ENCODE data around the gene ZNF385D. TPM values are rescaled to one million over a fixed set of nuclear protein-coding genes. Genes with fewer than 3 reads are reported as not detected.
"Not testable (repeated sequence)": the region's sequence is repeated elsewhere in the genome, so short reads cannot be mapped to it uniquely, and the experiment has no call there.

ZNF385D gene
- total RNA-seq, 1 experiment from 2014 or later, result 9.6 TPM

- no peak for TF ChIP-seq ZBTB43 (CRISPR knock-in tag; IDR thresholded peaks at IDR 0.05)
- TF ChIP-seq E2F4 (CRISPR knock-in tag; IDR thresholded peaks at IDR 0.05; ENCODE audit: borderline replicate concordance, low read depth), result no peak
- TF ChIP-seq KAT7 (CRISPR knock-in tag; IDR thresholded peaks at IDR 0.05; ENCODE audit: borderline replicate concordance), result no peak
Observed at GRCh38 chr3:21505711-21506460, 245.1 kb downstream of the ZNF385D start (continued).

GRCh38 chr3:21502656-21503055 lies 248.4 kb downstream of the ZNF385D start:
- Mint-ChIP-seq H3K36me3 (no peaks in the 10 kb centered on the region), H3K27ac (no peak overlapping the region), H3K4me1 (peaks cover 25% of the 10 kb centered on the region), H3K27me3 (ENCODE audit: low read depth) (no peaks in the 10 kb centered on the region), H3K4me3 (no peak overlapping the region), H3K9me3 (no peaks in the 10 kb centered on the region)
- POLR2A ChIA-PET, result no interaction called here
- TF ChIP-seq ZNF423 (CRISPR knock-in tag; IDR thresholded peaks at IDR 0.05), result no peak
- no peak for TF ChIP-seq CBFB (CRISPR knock-in tag; IDR thresholded peaks at IDR 0.05; ENCODE audit: low read depth)
- no peak for TF ChIP-seq ZNF317 (CRISPR knock-in tag; IDR thresholded peaks at IDR 0.05; ENCODE audit: borderline replicate concordance, low read depth)
- no peak for TF ChIP-seq ZMAT4 (CRISPR knock-in tag; IDR thresholded peaks at IDR 0.05)
- TF ChIP-seq GTF2I (CRISPR knock-in tag; conservative IDR thresholded peaks at IDR 0.05), result no peak
- TF ChIP-seq FOXP4 (CRISPR knock-in tag; IDR thresholded peaks at IDR 0.05), result no peak
- TF ChIP-seq NR2C2 (CRISPR knock-in tag; IDR thresholded peaks at IDR 0.05), result no peak
- no peak for TF ChIP-seq EMX1 (CRISPR knock-in tag; IDR thresholded peaks at IDR 0.05)
- TF ChIP-seq RELA (CRISPR knock-in tag; IDR thresholded peaks at IDR 0.05; ENCODE audit: borderline replicate concordance), result no peak
- CTCF ChIA-PET, result no interaction called here
- ATAC-seq (no peak), DNase-seq (ENCODE audit: low spot score) (no peak)

GRCh38 chr3:21500834-21501233 lies 250.2 kb downstream of the ZNF385D start:
- H3K4me3 Mint-ChIP-seq, result no peak overlapping the region
- H3K9me3 Mint-ChIP-seq, result no peaks in the 10 kb centered on the region
- peaks cover 25% of the 10 kb centered on the region for H3K4me1 Mint-ChIP-seq
- POLR2A ChIA-PET, result no interaction called here
- CTCF ChIA-PET, result interaction anchor here (0.6 kb wide), 1 partner anchor 394 kb away, joined by 3 read pairs; no protein-coding TSS in a partner anchor
- ATAC-seq (peak; percentile 47; the same call in 1 of the 2 replicates), DNase-seq (ENCODE audit: low spot score) (no peak)
- H3K36me3 Mint-ChIP-seq, result no peaks in the 10 kb centered on the region
- H3K27ac Mint-ChIP-seq, result no peak overlapping the region
- no peaks in the 10 kb centered on the region for H3K27me3 Mint-ChIP-seq (ENCODE audit: low read depth)
- TF ChIP-seq AFF4 (CRISPR knock-in tag; IDR thresholded peaks at IDR 0.05; ENCODE audit: borderline replicate concordance), result no peak

GRCh38 chr3:21490671-21491070 lies 260.3 kb downstream of the ZNF385D start:
- H3K9me3 Mint-ChIP-seq; H3K4me1 Mint-ChIP-seq; CTCF ChIA-PET; H3K27ac Mint-ChIP-seq; DNase-seq (ENCODE audit: low spot score); H3K4me3 Mint-ChIP-seq; ATAC-seq; H3K27me3 Mint-ChIP-seq (ENCODE audit: low read depth); H3K36me3 Mint-ChIP-seq; POLR2A ChIA-PET: not testable (repeated sequence)
